Measurements from ENCODE around the gene TANGO6.
"Not testable (repeated sequence)": the region's sequence is repeated elsewhere in the genome, so short reads cannot be mapped to it uniquely, and the experiment has no call there.

Gene TANGO6

GRCh38 chr16:68834550-68834949 lies 8.8 kb upstream of the TANGO6 start:
- Histone ChIP-seq H3K27me3 (ENCODE audit: control insufficient read depth, insufficient read depth, low read length) (peaks cover 8% of the 10 kb centered on the region), H3K9ac (ENCODE audit: low read depth, low read length) (no peak overlapping the region), H3K4me2 (ENCODE audit: low read length) (no peak overlapping the region), H3K36me3 (ENCODE audit: insufficient read depth, low read length) (no peaks in the 10 kb centered on the region), H3K9me3 (replicated peaks; ENCODE audit: low read length) (no peaks in the 10 kb centered on the region), H3K4me3 (ENCODE audit: low read length) (no peak overlapping the region), H3K4me1 (ENCODE audit: control insufficient read depth, insufficient read depth, low read length) (no peaks in the 10 kb centered on the region)

DNA sequence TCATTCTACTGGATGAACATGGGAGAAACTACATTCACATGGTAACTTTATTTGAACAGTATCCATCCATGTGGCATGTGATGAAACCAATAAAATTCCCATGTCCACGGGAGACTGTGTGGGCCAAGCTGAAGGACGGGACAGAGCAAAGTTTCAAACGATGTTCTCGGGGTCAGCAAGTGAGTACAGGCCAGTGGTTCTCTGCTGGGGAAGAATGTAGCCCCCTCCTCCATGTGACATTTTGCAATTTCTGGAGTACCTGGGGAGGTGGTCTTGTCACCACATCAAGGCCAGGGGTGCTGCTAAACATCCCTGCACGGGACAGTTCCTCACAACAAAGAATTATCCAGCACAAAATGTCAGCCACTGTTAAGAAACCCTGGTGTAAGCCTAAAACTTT lies 7.4 kb upstream of the TANGO6 start:
- Histone ChIP-seq H3K4me2 (ENCODE audit: low read length) (no peak overlapping the region), H3K4me1 (ENCODE audit: control insufficient read depth, insufficient read depth, low read length) (no peaks in the 10 kb centered on the region), H3K4me3 (ENCODE audit: low read length) (no peak overlapping the region), H3K9ac (ENCODE audit: low read depth, low read length) (no peak overlapping the region), H3K27me3 (ENCODE audit: control insufficient read depth, insufficient read depth, low read length) (peaks cover 8% of the 10 kb centered on the region), H3K9me3 (replicated peaks; ENCODE audit: low read length) (no peaks in the 10 kb centered on the region), H3K36me3 (ENCODE audit: insufficient read depth, low read length) (no peaks in the 10 kb centered on the region)

- peaks cover 3% of the 10 kb centered on the region for H3K27me3 ChIP-seq (ENCODE audit: control insufficient read depth, insufficient read depth, low read length)
- no peak overlapping the region for H3K4me2 ChIP-seq (ENCODE audit: low read length)
- no peak overlapping the region for H3K4me3 ChIP-seq (ENCODE audit: low read length)
- no peaks in the 10 kb centered on the region for H3K9me3 ChIP-seq (replicated peaks; ENCODE audit: low read length)
- no peaks in the 10 kb centered on the region for H3K36me3 ChIP-seq (ENCODE audit: insufficient read depth, low read length)
- no peak overlapping the region for H3K9ac ChIP-seq (ENCODE audit: low read depth, low read length)
- peaks cover 4% of the 10 kb centered on the region for H3K4me1 ChIP-seq (ENCODE audit: control insufficient read depth, insufficient read depth, low read length)
Measured at GRCh38 chr16:68839831-68840230, 3.5 kb upstream of the TANGO6 start.

GRCh38 chr16:68842964-68843481 lies 308 bp upstream of the TANGO6 start:
- H3K4me1 ChIP-seq (ENCODE audit: control insufficient read depth, insufficient read depth, low read length); H3K9me3 ChIP-seq (replicated peaks; ENCODE audit: low read length); H3K36me3 ChIP-seq (ENCODE audit: insufficient read depth, low read length); H3K27me3 ChIP-seq (ENCODE audit: control insufficient read depth, insufficient read depth, low read length): not testable (repeated sequence)
- H3K9ac ChIP-seq (ENCODE audit: low read depth, low read length), result peak overlapping the region; percentile 90
- H3K4me2 ChIP-seq (ENCODE audit: low read length), result peak overlapping the region; percentile 90
- H3K4me3 ChIP-seq (ENCODE audit: low read length), result peak overlapping the region; percentile 87

DNA sequence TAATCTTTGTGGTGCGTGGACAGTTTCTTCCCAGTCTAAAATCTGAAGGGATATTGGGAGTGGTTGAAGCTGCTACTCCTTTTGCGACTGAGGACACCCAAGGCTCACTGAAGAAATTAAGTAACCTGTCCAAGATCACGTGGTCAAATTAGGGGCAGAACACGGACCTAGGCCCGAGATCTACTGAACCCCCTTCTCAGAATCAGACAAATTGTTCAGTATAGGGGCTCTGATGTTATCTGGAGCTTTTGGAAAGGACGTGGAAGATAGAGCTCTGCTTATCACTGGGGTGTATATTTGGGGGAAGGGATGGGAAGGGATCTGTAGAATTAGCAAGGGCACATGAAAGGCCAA lies 857 bp downstream of the TANGO6 start:
- H3K9ac ChIP-seq (ENCODE audit: low read depth, low read length), result peak overlapping the region; percentile 90
- H3K36me3 ChIP-seq (ENCODE audit: insufficient read depth, low read length), result no peaks in the 10 kb centered on the region
- peaks cover 4% of the 10 kb centered on the region for H3K4me1 ChIP-seq (ENCODE audit: control insufficient read depth, insufficient read depth, low read length)
- no peaks in the 10 kb centered on the region for H3K9me3 ChIP-seq (replicated peaks; ENCODE audit: low read length)
- H3K4me3 ChIP-seq (ENCODE audit: low read length), result peak overlapping the region; percentile 87
- H3K27me3 ChIP-seq (ENCODE audit: control insufficient read depth, insufficient read depth, low read length), result no peaks in the 10 kb centered on the region
- peak overlapping the region; percentile 90 for H3K4me2 ChIP-seq (ENCODE audit: low read length)

GRCh38 chr16:68848786-68849185 lies 5.5 kb downstream of the TANGO6 start:
- no peaks in the 10 kb centered on the region for H3K9me3 ChIP-seq (replicated peaks; ENCODE audit: low read length)
- no peak overlapping the region for H3K9ac ChIP-seq (ENCODE audit: low read depth, low read length)
- H3K27me3 ChIP-seq (ENCODE audit: control insufficient read depth, insufficient read depth, low read length), result no peaks in the 10 kb centered on the region
- H3K36me3 ChIP-seq (ENCODE audit: insufficient read depth, low read length), result no peaks in the 10 kb centered on the region
- no peak overlapping the region for H3K4me3 ChIP-seq (ENCODE audit: low read length)
- H3K4me1 ChIP-seq (ENCODE audit: control insufficient read depth, insufficient read depth, low read length), result peaks cover 4% of the 10 kb centered on the region
- H3K4me2 ChIP-seq (ENCODE audit: low read length), result no peak overlapping the region

- Histone ChIP-seq H3K9ac (ENCODE audit: low read depth, low read length) (no peak overlapping the region), H3K36me3 (ENCODE audit: insufficient read depth, low read length) (no peaks in the 10 kb centered on the region), H3K4me2 (ENCODE audit: low read length) (no peak overlapping the region)
Measured at GRCh38 chr16:68850481-68850880, 7.2 kb downstream of the TANGO6 start.

GRCh38 chr16:68851601-68852000 lies 8.3 kb downstream of the TANGO6 start:
- Histone ChIP-seq H3K4me2 (ENCODE audit: low read length) (no peak overlapping the region), H3K4me1 (ENCODE audit: control insufficient read depth, insufficient read depth, low read length) (no peaks in the 10 kb centered on the region), H3K9me3 (replicated peaks; ENCODE audit: low read length) (no peaks in the 10 kb centered on the region), H3K9ac (ENCODE audit: low read depth, low read length) (no peak overlapping the region), H3K27me3 (ENCODE audit: control insufficient read depth, insufficient read depth, low read length) (no peaks in the 10 kb centered on the region), H3K4me3 (ENCODE audit: low read length) (no peak overlapping the region), H3K36me3 (ENCODE audit: insufficient read depth, low read length) (no peaks in the 10 kb centered on the region)

More at GRCh38 chr16:68850481-68850880, 7.2 kb downstream of the TANGO6 start:
- H3K4me3 ChIP-seq (ENCODE audit: low read length), result no peak overlapping the region
- H3K9me3 ChIP-seq (replicated peaks; ENCODE audit: low read length), result no peaks in the 10 kb centered on the region
- no peaks in the 10 kb centered on the region for H3K27me3 ChIP-seq (ENCODE audit: control insufficient read depth, insufficient read depth, low read length)
- no peaks in the 10 kb centered on the region for H3K4me1 ChIP-seq (ENCODE audit: control insufficient read depth, insufficient read depth, low read length)

DNA sequence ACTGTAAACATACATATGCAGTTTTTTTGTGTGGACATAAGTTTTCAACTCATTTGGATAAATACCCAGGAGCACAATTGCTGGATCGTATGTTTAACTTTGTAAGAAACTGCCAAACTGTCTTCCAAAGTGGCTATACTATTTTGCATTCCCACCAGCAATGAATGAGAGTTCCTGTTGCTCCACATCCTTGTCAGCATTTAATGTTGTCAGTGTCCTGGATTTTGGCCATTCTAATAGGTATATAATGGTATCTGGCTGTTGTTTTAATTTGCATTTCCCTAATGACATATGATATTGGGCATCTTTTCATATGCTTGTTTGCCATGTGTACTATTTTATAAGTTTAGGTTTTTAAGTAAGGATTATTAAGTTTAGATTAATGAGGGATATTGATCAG lies 14.1 kb downstream of the TANGO6 start:
- Histone ChIP-seq H3K4me3 (ENCODE audit: low read length) (no peak overlapping the region), H3K27me3 (ENCODE audit: control insufficient read depth, insufficient read depth, low read length) (no peaks in the 10 kb centered on the region), H3K9ac (ENCODE audit: low read depth, low read length) (no peak overlapping the region), H3K4me1 (ENCODE audit: control insufficient read depth, insufficient read depth, low read length) (no peaks in the 10 kb centered on the region), H3K9me3 (replicated peaks; ENCODE audit: low read length) (no peaks in the 10 kb centered on the region), H3K36me3 (ENCODE audit: insufficient read depth, low read length) (peaks cover 10% of the 10 kb centered on the region), H3K4me2 (ENCODE audit: low read length) (no peak overlapping the region)

DNA sequence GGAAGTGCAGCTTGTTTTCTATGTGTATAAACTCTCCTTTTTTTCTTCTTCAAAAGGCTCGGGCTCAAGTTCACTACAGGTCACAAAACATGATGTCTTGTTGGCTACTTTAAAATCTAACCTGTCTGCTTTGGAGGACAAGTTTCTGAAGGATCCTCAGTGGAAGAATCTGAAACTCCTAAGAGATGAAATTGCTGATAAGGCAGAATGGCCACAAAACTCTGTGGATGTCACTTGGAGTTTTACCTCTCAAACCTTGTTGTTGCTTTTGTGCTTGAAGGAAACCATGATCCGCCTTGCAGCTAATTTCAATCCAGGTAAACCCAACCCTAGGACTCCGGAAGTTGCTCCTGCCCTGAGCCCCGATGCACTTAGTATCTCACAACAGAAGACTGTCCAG lies 16.5 kb downstream of the TANGO6 start:
- Histone ChIP-seq H3K27me3 (ENCODE audit: control insufficient read depth, insufficient read depth, low read length) (no peaks in the 10 kb centered on the region), H3K4me3 (ENCODE audit: low read length) (no peak overlapping the region), H3K4me1 (ENCODE audit: control insufficient read depth, insufficient read depth, low read length) (no peaks in the 10 kb centered on the region), H3K9ac (ENCODE audit: low read depth, low read length) (no peak overlapping the region), H3K4me2 (ENCODE audit: low read length) (no peak overlapping the region), H3K36me3 (ENCODE audit: insufficient read depth, low read length) (peaks cover 10% of the 10 kb centered on the region), H3K9me3 (replicated peaks; ENCODE audit: low read length) (no peaks in the 10 kb centered on the region)

DNA sequence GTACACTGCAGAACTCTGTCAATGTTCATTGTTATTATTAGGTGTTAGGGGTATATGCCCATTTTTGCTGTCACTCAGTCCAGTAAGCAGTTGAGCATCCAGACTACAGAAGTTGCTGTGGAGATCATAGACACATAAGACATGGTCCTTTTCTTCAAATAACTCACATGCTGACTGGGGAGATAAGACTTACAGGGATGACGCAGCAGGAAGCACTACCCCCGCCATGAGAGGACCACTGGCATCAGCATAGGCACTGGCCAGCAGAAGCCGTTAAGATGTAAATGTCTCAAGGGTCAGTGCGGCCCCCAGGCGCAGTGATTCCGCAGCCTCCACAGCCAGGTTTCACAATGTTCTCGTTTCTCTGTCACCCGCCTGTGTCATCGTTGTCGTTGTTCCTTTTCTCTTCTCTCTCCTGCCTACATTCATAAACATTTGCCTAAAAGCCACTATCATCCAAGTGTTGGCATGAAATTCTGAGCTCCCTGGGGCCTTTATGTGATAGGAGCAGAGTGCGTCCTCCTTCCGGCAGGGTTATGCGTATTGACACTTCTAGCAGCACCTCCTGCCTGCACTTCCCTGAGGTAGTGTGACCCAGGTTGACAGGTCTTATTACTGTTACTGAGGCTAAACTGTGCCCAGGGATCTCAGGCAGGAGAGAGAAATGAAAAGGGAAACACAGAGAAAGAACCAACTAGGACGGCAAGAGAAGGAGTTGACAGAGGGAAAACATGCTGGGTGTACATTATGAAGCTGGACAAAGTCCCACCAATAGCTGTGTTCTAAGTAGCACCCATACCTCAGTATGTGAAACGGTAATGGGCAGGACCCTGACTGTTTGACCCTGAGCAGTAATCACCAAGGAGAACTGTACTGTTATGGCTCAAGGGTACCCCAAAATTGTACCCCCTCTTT lies 17.9 kb downstream of the TANGO6 start:
- no peak overlapping the region for H3K9ac ChIP-seq (ENCODE audit: low read depth, low read length)
- H3K27me3 ChIP-seq (ENCODE audit: control insufficient read depth, insufficient read depth, low read length), result no peaks in the 10 kb centered on the region
- H3K4me2 ChIP-seq (ENCODE audit: low read length), result no peak overlapping the region
- H3K9me3 ChIP-seq (replicated peaks; ENCODE audit: low read length), result no peaks in the 10 kb centered on the region
- H3K4me3 ChIP-seq (ENCODE audit: low read length), result no peak overlapping the region
- peaks cover 10% of the 10 kb centered on the region for H3K36me3 ChIP-seq (ENCODE audit: insufficient read depth, low read length)
- no peaks in the 10 kb centered on the region for H3K4me1 ChIP-seq (ENCODE audit: control insufficient read depth, insufficient read depth, low read length)

DNA sequence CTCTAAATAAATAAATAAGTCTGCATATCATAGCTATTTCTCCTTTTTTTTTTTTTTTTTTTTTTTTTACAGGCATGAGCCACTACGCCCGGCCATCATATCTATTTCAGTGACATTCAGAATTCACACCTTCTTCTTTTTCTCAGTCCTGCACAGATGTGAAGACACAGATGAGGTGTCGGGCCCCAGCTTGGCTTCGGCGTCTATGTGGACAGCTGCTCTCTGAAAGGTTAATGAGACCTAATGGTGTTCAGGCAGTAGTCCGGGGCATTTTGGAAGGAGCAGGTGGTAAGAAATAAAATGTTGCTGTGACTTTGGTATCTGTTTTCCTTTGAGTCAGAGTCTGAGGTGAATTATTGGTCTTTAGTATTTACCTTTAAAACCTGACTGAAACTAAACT lies 23.6 kb downstream of the TANGO6 start:
- no peaks in the 10 kb centered on the region for H3K4me1 ChIP-seq (ENCODE audit: control insufficient read depth, insufficient read depth, low read length)
- H3K9ac ChIP-seq (ENCODE audit: low read depth, low read length), result no peak overlapping the region
- H3K4me3 ChIP-seq (ENCODE audit: low read length), result no peak overlapping the region
- H3K4me2 ChIP-seq (ENCODE audit: low read length), result no peak overlapping the region
- no peaks in the 10 kb centered on the region for H3K9me3 ChIP-seq (replicated peaks; ENCODE audit: low read length)
- H3K27me3 ChIP-seq (ENCODE audit: control insufficient read depth, insufficient read depth, low read length), result no peaks in the 10 kb centered on the region
- H3K36me3 ChIP-seq (ENCODE audit: insufficient read depth, low read length), result peaks cover 4% of the 10 kb centered on the region
